ENCODE measurements around the gene XPA. TPM values are rescaled to one million over a fixed set of nuclear protein-coding genes. Genes with fewer than 3 reads are reported as not detected.

XPA gene
- 1.6 and 2.7 TPM in 2 replicates for total RNA-seq

DNA sequence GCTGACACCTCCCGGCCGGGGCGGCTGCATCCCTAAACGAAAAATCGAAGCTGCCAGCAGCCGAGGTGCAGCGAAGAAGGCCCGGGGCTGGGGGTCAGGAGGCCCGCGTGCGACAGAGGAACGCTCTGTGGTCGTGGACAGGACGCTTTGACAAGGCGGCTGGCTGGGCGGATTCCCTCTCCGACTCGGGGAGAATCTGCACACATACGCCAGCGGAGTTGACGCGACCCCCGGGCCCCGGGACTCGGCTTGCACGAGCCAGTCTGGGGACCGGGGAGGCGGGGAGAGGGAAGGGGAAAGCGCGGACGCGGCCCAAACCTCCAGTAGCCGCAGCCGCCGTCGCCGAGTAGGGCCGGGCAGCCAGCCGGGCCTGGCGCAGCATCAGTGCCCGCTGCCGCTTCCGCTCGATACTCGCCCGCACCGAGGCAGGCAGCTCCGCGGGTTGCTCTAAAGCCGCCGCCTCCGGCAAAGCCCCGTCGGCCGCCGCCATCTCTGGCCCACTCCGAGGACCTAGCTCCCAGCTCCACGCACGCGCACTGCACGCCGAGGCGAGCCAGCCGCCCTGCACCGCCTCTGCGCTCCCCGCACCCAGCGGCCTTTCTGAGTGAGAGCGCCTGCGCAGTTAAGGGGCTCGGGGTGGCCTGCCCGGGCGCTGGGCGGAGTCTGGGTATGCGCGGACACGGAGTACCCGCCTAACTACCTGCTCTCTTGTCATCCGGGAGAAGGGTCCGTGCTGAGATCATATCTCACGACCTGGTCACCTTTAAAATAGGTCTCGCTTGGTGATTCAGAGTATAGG lies at the start of gene XPA:
Gene XPA (minus strand): TSS at position 538 of the 799 bp plus-strand sequence. CDS start 48 bp downstream, at position 490.

DNA sequence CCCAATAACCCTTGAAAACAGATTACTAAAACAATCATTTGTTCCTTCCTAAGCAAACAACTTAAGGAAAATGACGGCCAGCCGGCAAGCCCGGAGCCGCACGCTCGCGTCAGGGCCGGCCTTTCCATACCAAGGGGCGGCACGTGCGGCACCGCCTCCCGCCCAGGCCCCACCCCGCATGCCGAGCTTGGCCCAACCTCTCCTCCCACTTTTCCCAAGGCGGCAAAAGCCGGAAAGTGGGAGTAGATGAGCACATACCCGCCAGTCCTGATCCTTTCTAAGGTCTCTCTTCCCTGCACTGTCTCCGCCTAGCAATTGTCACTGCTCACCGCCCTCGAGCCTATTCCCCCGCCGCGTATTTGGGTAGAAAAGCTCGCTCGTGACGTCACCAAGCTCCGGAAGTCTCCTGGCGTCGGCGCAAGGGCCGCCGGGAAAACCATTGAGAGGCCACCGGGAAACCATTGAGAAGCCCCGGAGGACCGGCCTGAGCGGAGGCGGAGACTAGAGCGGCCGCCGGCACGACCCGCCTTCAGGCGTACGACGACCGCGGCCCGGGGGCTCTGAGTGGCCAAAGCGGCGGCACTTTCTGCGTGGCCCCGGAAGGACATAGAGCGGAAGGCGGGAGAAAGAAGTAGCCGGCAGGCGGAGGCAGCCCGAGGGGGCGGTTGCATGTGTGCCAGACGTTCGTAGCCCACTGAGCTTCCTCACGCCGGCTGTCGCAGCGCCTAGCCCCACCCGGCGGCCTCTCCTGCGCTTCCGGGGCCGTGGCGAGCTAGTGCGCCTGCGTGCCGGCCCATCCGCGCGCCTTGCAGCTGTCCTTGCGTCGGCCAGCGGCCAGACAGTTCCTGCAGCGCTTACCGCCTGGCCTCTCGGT lies 63.9 kb downstream of the XPA start, which contains the start of the genes NCBP1 and TSTD2:
Gene NCBP1 (plus strand): TSS at position 837 of the 874 bp plus-strand sequence. CDS start 61 bp downstream, outside the sequence.
Gene TSTD2 (minus strand): TSS at position 384 of the 874 bp plus-strand sequence. CDS start 5,806 bp downstream, outside the sequence.

Other genes with a start within 250 kb of the XPA start
- 0.18 and 0.65 TPM in 2 replicates for gene TMOD1, start 195.7 kb downstream of the XPA start, total RNA-seq
- 7.6 and 12.0 TPM in 2 replicates for gene TSTD2, start 64.0 kb downstream of the XPA start, total RNA-seq
- gene NCBP1, start 63.5 kb downstream of the XPA start, total RNA-seq = 16.4 and 22.7 TPM in 2 replicates
- gene FOXE1, start 155.9 kb upstream of the XPA start, total RNA-seq = not detected in 2 replicates
- 10.0 and 22.9 TPM in 2 replicates for gene TRMO, start 225.2 kb upstream of the XPA start, total RNA-seq
- gene HEMGN, start 240.8 kb upstream of the XPA start, total RNA-seq = not detected in 2 replicates

All from cardiac atrium fibroblast (primary cell).